ENCODE data around the gene N4BP2L2.
"Not testable (repeated sequence)": the region's sequence is repeated elsewhere in the genome, so short reads cannot be mapped to it uniquely, and the experiment has no call there.

N4BP2L2 gene

GRCh38 chr13:32538621-32539246 is at the start of gene N4BP2L2:
Gene N4BP2L2 (minus strand): TSS chr13:32538795. CDS start chr13:32537027, 1,768 bp downstream.
- peak; percentile 98 for DNase-seq (ENCODE audit: low spot score)

GRCh38 chr13:32587811-32588170 is 49.2 kb upstream of the N4BP2L2 start:
- peak; percentile 25 for DNase-seq (ENCODE audit: low spot score)

- peak; percentile 81 for DNase-seq (ENCODE audit: low spot score)
These were observed 48.6 kb upstream of the N4BP2L2 start for GRCh38 chr13:32587011-32587810.

- DNase-seq (ENCODE audit: low spot score) = peak; percentile 95
These were observed 47.7 kb upstream of the N4BP2L2 start, which contains the start of gene PDS5B for GRCh38 chr13:32586080-32586900. Gene PDS5B (plus strand): TSS chr13:32586452. CDS start chr13:32648773, 62,321 bp downstream.

GRCh38 chr13:32585550-32586079 is 47.0 kb upstream of the N4BP2L2 start:
- no peak for DNase-seq (ENCODE audit: low spot score)

- DNase-seq (ENCODE audit: low spot score) = no peak
These were observed 44.4 kb upstream of the N4BP2L2 start for GRCh38 chr13:32582991-32583390.

- DNase-seq (ENCODE audit: low spot score) = no peak
These were observed 43.7 kb upstream of the N4BP2L2 start for GRCh38 chr13:32582281-32582680.

GRCh38 chr13:32581177-32581786 is 42.7 kb upstream of the N4BP2L2 start:
- peak; percentile 30 for DNase-seq (ENCODE audit: low spot score)

GRCh38 chr13:32577032-32577431 is 38.4 kb upstream of the N4BP2L2 start:
- no peak for DNase-seq (ENCODE audit: low spot score)

- not testable (repeated sequence) for DNase-seq (ENCODE audit: low spot score)
These were observed 37.1 kb upstream of the N4BP2L2 start for GRCh38 chr13:32575687-32576086.

- not testable (repeated sequence) for DNase-seq (ENCODE audit: low spot score)
These were observed 22.2 kb upstream of the N4BP2L2 start for GRCh38 chr13:32560842-32561241.

- DNase-seq (ENCODE audit: low spot score) = no peak
These were observed 17.0 kb upstream of the N4BP2L2 start for GRCh38 chr13:32555613-32556012.

- DNase-seq (ENCODE audit: low spot score) = no peak
These were observed 15.1 kb upstream of the N4BP2L2 start for GRCh38 chr13:32553720-32554119.

GRCh38 chr13:32549788-32550187 is 11.2 kb upstream of the N4BP2L2 start:
- DNase-seq (ENCODE audit: low spot score) = no peak

GRCh38 chr13:32548837-32549236 is 10.2 kb upstream of the N4BP2L2 start:
- no peak for DNase-seq (ENCODE audit: low spot score)

GRCh38 chr13:32545083-32545482 is 6.5 kb upstream of the N4BP2L2 start:
- no peak for DNase-seq (ENCODE audit: low spot score)

- no peak for DNase-seq (ENCODE audit: low spot score)
These were observed 3.6 kb upstream of the N4BP2L2 start for GRCh38 chr13:32542221-32542620.

GRCh38 chr13:32538143-32538620 is 413 bp downstream of the N4BP2L2 start:
- DNase-seq (ENCODE audit: low spot score) = no peak

GRCh38 chr13:32537580-32538142 is 934 bp downstream of the N4BP2L2 start:
- no peak for DNase-seq (ENCODE audit: low spot score)

GRCh38 chr13:32535748-32536147 is 2.8 kb downstream of the N4BP2L2 start:
- DNase-seq (ENCODE audit: low spot score) = no peak

GRCh38 chr13:32535115-32535514 is 3.5 kb downstream of the N4BP2L2 start:
- no peak for DNase-seq (ENCODE audit: low spot score)
